ENCODE measurements around the gene CNTLN.
"Not testable (repeated sequence)": the region's sequence is repeated elsewhere in the genome, so short reads cannot be mapped to it uniquely, and the experiment has no call there.

Gene CNTLN

DNA sequence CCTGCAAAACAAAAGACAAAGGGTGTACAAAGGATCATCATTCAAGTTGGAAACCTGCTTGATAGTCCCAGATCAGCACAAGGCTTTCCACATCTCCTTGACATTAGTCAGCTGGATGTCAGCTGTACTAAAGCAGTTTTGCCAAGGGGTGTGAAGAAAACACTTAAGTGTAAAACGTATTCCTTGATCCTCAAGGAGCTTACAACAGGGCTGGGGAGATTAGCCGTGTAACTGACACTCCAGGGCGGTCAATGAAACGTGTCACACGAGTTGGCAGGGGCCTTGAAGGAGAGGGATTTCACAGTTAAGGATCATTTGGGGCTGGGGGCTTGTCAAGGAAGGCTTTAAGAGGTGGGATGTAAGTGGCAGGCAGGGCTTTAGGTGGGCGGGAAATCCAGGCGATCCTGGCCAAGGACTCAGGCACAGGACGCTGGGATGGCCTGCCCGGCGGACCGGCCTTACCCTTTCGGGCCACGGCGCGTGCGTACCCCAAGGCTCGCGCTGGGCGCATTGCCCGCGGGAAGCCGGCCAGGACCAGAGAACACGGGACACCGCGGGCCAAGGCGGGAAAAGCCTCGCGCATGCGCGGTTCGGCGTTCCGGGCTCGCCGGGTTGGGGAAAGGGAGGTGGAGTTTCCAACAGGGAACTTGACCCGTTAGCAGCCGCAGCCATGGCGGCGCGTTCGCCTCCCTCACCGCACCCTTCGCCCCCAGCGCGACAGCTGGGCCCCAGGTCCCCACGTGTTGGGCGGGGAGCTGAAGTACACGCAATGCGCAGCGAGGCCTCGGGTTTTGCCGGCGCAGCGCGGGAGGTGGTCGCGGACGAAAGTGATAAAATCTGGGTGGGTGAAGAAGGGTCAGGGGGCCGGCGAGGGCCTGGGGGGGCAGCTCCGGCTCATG is at the start of gene CNTLN:
TSS of gene CNTLN (plus strand) at position 645 of the 899 bp plus-strand sequence. CDS start at position 671, 26 bp downstream.
- DNase-seq (peak; percentile 70), ATAC-seq (peak; percentile 65)

DNA sequence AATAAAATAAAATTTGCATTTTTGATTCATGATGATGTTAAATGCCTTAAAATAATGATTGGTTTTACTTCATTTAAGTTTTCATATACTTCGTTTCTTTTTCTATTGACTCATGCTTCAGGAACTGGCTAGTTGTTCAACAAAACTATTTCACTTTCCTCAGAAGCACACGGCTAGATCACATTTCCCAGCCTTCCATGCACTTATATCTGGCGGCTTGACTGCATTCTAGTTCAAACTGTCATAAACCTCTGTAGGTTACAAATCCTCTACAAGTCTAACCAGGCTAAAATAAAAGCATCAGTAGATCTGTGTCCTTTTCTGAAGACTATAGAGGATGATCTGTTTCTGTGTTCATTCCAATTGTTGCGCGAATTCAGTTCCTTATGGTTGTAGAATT is 46.3 kb upstream of the CNTLN start:
- DNase-seq (no peak), ATAC-seq (no peak)

GRCh38 chr9:17090041-17090440 is 44.8 kb upstream of the CNTLN start:
- no peak for ATAC-seq
- DNase-seq: no peak

- DNase-seq: no peak
- ATAC-seq: no peak
Measured at GRCh38 chr9:17116400-17116837, 18.4 kb upstream of the CNTLN start.

DNA sequence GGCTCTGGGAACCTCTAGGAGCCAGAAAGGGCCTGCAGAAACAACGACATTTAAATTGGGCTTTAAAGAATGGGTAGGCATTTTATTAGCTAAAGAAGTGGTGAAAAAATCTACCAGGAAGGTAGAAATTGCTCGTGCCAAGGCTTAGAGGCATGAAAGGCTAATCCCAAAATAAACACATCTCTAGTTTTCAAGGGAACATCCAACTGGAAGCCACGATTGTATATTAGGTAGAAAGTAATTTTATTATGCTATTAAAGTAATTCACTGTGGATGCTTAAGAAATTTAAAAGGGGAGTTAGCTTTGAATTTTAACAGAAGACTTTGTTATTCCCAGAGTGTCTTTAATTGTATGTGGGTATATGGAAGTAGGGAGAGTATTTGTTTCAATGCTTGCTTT is 17.5 kb upstream of the CNTLN start:
- DNase-seq: no peak
- ATAC-seq: no peak

- DNase-seq (no peak), ATAC-seq (no peak)
Measured at GRCh38 chr9:17120203-17120602, 14.6 kb upstream of the CNTLN start.

- ATAC-seq (no peak), DNase-seq (no peak)
Measured at GRCh38 chr9:17121264-17121663, 13.6 kb upstream of the CNTLN start.

- ATAC-seq: no peak
- no peak for DNase-seq
Measured at GRCh38 chr9:17130291-17130690, 4.5 kb upstream of the CNTLN start.

DNA sequence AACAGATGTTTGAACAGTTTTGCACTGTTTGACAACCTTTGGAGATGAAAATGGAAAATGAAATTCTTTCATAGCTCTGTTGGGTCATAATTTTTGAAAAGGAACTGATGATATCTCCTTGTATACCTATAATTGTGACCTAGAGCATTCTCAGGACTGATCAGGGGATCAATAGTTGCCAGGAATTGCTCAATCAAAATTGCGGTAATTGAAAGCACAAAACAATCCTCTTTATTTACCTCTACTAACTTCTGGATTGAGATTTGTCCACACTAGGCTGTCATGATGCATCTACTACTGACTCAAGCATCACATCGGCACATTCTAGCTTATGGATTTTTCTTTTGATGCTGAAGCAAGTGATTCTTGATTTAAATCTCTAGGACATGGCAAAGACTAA is 4.1 kb upstream of the CNTLN start:
- no peak for ATAC-seq
- DNase-seq: no peak

- no peak for ATAC-seq
- no peak for DNase-seq
Measured at GRCh38 chr9:17131494-17131893, 3.3 kb upstream of the CNTLN start.

DNA sequence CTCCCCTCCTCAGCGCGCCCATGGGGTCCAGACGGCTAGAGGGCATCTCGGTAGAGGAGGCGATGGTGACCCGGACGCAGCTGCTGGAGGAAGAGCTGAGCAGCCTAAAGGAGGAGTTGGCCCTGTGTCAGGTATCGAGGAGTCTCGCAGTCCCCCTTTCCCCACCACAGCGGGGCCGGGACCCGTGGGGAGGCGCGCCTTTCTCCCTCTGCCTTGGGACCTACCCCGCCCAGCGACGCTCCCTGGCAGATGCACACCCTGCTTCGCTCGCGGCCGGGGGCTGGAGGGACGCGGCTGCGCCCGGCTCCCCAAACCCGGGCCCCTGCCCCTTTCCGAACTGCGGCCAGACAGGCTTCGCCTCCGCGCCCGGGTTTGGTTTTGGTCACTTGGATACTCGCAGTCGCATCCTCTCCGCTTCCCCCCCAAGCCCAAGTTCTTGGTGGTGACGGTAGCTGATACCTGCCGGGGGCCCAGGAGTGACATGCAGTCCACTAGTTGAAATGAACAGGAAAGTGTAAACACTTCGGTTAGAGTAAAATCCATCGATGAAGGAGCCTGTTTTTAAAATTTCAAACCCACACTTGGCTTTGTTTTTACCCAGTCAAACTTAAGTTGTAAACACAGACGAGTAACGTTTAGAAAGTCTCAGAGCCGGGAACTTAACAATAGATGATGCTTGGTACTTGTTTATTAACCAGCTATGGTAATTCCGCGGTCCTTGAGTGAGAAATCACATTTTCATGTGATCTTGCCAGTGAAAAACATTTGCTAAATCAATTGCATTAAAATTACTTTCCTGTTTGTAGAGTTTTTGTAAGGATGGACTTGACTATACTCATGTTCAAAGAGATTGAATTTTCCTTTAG is 688 bp downstream of the CNTLN start:
- ATAC-seq (peak; percentile 45), DNase-seq (peak; percentile 10)

DNA sequence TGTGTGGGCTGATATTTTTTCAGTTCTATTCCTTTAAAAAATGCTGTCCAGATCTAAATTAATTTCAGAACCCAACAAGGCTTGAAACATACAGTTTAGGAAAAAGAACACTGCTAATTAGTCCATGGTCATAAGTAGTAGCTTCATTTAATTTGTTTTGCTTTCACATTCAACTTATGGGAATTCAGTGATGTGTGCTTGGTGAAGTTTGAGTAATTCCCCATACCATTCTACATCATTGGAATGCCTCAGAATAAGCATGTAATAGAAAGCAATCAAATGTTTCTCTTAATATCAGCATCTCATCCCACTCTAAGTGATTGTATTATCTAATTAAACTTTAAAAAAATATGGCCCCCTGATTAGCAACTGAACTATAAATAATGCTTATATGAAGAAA is 2.7 kb downstream of the CNTLN start:
- no peak for ATAC-seq
- DNase-seq: no peak

- DNase-seq (no peak), ATAC-seq (no peak)
Measured at GRCh38 chr9:17138503-17138902, 3.7 kb downstream of the CNTLN start.

- DNase-seq: no peak
Measured at GRCh38 chr9:17140418-17140817, 5.6 kb downstream of the CNTLN start.

GRCh38 chr9:17148324-17148723 is 13.5 kb downstream of the CNTLN start:
- DNase-seq (no peak), ATAC-seq (no peak)

More at GRCh38 chr9:17140418-17140817, 5.6 kb downstream of the CNTLN start:
- no peak for ATAC-seq

- no peak for DNase-seq
- ATAC-seq: no peak
Measured at GRCh38 chr9:17159469-17159868, 24.6 kb downstream of the CNTLN start.

GRCh38 chr9:17160327-17160726 is 25.5 kb downstream of the CNTLN start:
- DNase-seq (no peak), ATAC-seq (no peak)

DNA sequence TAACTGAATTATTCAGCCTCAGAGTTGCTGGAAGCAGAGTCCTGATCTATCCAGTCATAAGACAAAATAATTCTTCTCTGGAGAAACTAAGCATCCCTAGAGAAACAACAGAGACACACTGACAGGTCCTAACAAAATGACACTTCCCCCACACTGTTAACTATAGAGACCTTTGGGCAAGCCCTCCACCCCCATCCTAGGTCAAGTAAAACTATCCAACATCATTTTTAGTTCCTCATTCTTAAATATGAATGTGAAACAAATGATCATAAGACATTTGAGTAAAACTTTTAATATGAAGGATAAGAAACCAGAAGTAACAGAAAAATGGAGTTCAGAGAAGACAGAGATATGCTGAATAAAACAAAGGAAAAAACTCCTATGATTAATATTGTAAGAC is 30.9 kb downstream of the CNTLN start:
- ATAC-seq: no peak
- no peak for DNase-seq

DNA sequence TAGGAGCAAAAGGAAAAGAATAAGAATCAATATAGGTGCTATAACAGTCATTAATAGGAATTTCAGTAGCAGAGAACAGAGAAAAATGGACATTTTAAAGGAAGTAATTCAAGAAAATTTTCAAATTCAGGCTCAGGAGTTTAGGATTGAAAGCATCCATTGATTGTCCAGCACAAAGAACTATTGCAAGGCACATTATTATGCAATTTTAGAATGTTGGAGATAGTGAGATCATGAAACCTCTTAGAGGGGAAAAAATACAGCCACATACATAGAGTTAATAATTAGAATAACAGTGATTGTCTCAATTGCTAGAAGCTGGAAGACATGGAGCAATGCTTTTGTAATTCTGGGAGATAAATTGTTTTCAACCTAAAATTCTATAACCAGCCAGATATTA is 31.5 kb downstream of the CNTLN start:
- DNase-seq: no peak
- ATAC-seq: no peak

DNA sequence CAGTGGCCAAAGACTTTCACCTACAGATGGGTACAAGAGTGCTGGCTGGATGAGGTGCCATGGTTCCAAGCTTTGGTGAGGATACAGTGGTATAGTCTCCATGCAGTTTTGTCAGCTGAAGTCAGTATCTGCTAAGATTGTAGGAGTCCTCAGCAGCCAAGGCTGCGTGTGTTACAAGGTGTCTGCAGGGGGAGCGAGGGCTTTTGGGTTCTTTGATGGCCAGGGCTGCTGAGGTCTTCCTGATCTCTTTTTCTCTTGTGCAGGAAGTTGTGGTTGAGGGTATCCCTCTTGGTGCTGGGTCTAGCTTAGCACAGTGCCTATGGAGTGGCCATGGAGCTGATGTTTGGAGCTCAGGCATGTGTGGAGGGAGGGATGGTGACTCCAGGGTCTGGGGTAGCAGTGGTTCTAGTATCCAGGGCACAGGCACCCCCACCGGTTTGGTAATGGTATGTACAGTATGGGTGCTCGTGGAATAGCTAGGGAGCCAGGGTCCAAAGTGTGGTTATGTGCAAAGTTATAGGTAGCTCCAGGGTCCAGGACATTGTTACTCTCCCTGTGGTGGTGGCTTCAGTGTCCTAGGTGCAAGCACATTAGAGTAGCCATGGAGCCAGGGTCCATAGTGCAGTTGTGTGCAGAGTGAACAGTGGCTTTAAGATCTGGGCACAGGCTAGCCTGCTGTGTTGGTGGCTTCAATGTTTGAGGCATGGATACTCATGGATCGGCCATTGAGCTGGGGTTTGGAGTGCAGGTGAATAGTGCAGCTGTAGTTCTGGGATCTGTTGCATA is 36.7 kb downstream of the CNTLN start:
- ATAC-seq (no peak), DNase-seq (no peak)

- ATAC-seq, DNase-seq: not testable (repeated sequence)
Measured at GRCh38 chr9:17177496-17177895, 42.7 kb downstream of the CNTLN start.

GRCh38 chr9:17185481-17186029 is 50.7 kb downstream of the CNTLN start:
- ATAC-seq (no peak), DNase-seq (no peak)

Measured in stimulated activated naive CD8-positive, alpha-beta T cell treated with anti-CD3 and anti-CD28 coated beads, Interleukin-15, Interleukin-2, amounts not matched to agents 100 U/mL and 50 U/mL, for 24 hours (primary cell).